ENCODE results near the gene INTS4.
"Not testable (repeated sequence)": the region's sequence is repeated elsewhere in the genome, so short reads cannot be mapped to it uniquely, and the experiment has no call there.

DNA sequence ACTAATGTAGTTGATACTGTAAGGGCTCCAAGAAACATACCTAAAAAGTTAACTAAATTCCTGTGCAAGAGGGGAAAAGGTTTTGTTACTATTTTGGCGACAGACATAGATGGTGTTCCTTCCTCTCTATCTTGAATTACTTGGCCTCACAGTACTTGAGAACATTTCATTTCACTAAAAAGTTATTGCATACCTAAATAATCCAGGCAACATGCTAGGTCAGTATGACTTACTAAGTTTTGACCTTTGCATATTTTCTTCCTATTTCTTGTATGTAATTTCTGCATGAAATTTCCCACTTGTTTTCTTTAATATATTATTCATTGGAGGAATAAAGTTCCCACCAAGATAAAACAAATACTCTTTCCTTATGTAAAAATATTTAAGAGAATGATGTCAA is 99.5 kb downstream of the INTS4 start:
- not testable (repeated sequence) for TF ChIP-seq CHD2 (IDR thresholded peaks at IDR 0.05; ENCODE audit: low read length, partially characterized antibody); GABPA (IDR thresholded peaks at IDR 0.05; ENCODE audit: low read depth); POLR2AphosphoS5 (IDR thresholded peaks at IDR 0.05; ENCODE audit: low read depth, low read length); SIN3A (IDR thresholded peaks at IDR 0.05; ENCODE audit: borderline replicate concordance, low read depth, low read length); TAF1 (IDR thresholded peaks at IDR 0.05; ENCODE audit: borderline replicate concordance, low read depth, low read length)
- TF ChIP-seq, protein P1, sequence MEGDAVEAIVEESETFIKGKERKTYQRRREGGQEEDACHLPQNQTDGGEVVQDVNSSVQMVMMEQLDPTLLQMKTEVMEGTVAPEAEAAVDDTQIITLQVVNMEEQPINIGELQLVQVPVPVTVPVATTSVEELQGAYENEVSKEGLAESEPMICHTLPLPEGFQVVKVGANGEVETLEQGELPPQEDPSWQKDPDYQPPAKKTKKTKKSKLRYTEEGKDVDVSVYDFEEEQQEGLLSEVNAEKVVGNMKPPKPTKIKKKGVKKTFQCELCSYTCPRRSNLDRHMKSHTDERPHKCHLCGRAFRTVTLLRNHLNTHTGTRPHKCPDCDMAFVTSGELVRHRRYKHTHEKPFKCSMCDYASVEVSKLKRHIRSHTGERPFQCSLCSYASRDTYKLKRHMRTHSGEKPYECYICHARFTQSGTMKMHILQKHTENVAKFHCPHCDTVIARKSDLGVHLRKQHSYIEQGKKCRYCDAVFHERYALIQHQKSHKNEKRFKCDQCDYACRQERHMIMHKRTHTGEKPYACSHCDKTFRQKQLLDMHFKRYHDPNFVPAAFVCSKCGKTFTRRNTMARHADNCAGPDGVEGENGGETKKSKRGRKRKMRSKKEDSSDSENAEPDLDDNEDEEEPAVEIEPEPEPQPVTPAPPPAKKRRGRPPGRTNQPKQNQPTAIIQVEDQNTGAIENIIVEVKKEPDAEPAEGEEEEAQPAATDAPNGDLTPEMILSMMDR (IDR thresholded peaks at IDR 0.05), result not testable (repeated sequence)
- TF ChIP-seq, protein P2, sequence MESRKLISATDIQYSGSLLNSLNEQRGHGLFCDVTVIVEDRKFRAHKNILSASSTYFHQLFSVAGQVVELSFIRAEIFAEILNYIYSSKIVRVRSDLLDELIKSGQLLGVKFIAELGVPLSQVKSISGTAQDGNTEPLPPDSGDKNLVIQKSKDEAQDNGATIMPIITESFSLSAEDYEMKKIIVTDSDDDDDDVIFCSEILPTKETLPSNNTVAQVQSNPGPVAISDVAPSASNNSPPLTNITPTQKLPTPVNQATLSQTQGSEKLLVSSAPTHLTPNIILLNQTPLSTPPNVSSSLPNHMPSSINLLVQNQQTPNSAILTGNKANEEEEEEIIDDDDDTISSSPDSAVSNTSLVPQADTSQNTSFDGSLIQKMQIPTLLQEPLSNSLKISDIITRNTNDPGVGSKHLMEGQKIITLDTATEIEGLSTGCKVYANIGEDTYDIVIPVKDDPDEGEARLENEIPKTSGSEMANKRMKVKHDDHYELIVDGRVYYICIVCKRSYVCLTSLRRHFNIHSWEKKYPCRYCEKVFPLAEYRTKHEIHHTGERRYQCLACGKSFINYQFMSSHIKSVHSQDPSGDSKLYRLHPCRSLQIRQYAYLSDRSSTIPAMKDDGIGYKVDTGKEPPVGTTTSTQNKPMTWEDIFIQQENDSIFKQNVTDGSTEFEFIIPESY (IDR thresholded peaks at IDR 0.05; ENCODE audit: borderline replicate concordance, low read depth), result not testable (repeated sequence)

Measured in SK-N-SH (cell line).